Hepatocyte (in vitro differentiated cells): ENCODE results near the gene UBE2L5. TPM values are rescaled to one million over a fixed set of nuclear protein-coding genes. Genes with fewer than 3 reads are reported as not detected.

Experiments
- DNase-seq: peaks from one replicate; pipeline ENCODE4 v3.0.0-alpha.2; 2016; ENCODE audit warnings: low spot score
- H2AFZ ChIP-seq: fragments of 200-600 bp; sonication (generic); 2 replicates; pipeline ENCODE4 v1.6.0; 2016; ENCODE audit warnings: antibody characterized with exemption, mild to moderate bottlenecking
- H3K27ac ChIP-seq: fragments of 200-600 bp; sonication (generic); 2 replicates; pipeline ENCODE4 v1.5.1; 2016; ENCODE audit warnings: mild to moderate bottlenecking
- H3K27me3 ChIP-seq: fragments of 200-600 bp; sonication (generic); 2 replicates; pipeline ENCODE4 v1.6.1; 2016
- H3K36me3 ChIP-seq: fragments of 200-600 bp; sonication (generic); replicated peaks from 2 replicates; pipeline ENCODE4 v1.5.1; 2016; ENCODE audit warnings: low read depth; ENCODE audit not compliant: insufficient read depth
- H3K4me1 ChIP-seq: fragments of 200-600 bp; sonication (generic); 2 replicates; pipeline ENCODE4 v1.5.1; 2016; ENCODE audit warnings: mild to moderate bottlenecking, moderate library complexity; ENCODE audit not compliant: insufficient read depth
- H3K4me2 ChIP-seq: fragments of 200-600 bp; sonication (generic); 2 replicates; pipeline ENCODE4 v1.6.0; 2016
- H3K4me3 ChIP-seq: fragments of 200-600 bp; sonication (generic); 2 replicates; pipeline ENCODE4 v1.5.1; 2016; ENCODE audit warnings: mild to moderate bottlenecking
- H3K79me2 ChIP-seq: fragments of 200-600 bp; sonication (generic); 2 replicates; pipeline ENCODE4 v1.6.0; 2017; ENCODE audit warnings: mild to moderate bottlenecking
- H3K9me2 ChIP-seq: fragments of 200-600 bp; sonication (generic); replicated peaks from 2 replicates; pipeline ENCODE4 v1.6.0; 2017; ENCODE audit warnings: mild to moderate bottlenecking; ENCODE audit not compliant: insufficient read depth
- H3K9me3 ChIP-seq: fragments of 200-600 bp; sonication (generic); 2 replicates; pipeline ENCODE4 v1.5.1; 2016; ENCODE audit warnings: low read depth, mild to moderate bottlenecking
- H4K20me1 ChIP-seq: fragments of 200-600 bp; sonication (generic); 2 replicates; pipeline ENCODE4 v1.6.0; 2016; ENCODE audit warnings: mild to moderate bottlenecking; ENCODE audit not compliant: insufficient read depth, poor library complexity, severe bottlenecking
- EZH2 ChIP-seq: fragments of 200-600 bp; sonication (generic); IDR thresholded peaks from 2 replicates; pipeline ENCODE4 v1.6.1; 2016; ENCODE audit warnings: antibody characterized with exemption, mild to moderate bottlenecking, borderline replicate concordance
- EZH2phosphoT487 ChIP-seq: fragments of 200-600 bp; sonication (generic); IDR thresholded peaks from one replicate; pipeline ENCODE4 v1.6.1; 2018; ENCODE audit warnings: antibody characterized with exemption, mild to moderate bottlenecking, low read depth, moderate library complexity; ENCODE audit not compliant: unreplicated experiment, severe bottlenecking
- WGBS: methylation state at CpG from one replicate; pipeline ENCODE4 v1.1.6; 2016; ENCODE audit warnings: low lambda C conversion rate; ENCODE audit errors: missing lambda C conversion rate; 5-methylcytosine and 5-hydroxymethylcytosine counted together
- polyA plus RNA-seq: library from polyadenylated mRNA; unstranded; fragments of >200 nt; fragmentation: Nextera tagmentation; extraction: Ambion mirVana; gene quantifications from 2 replicates; pipeline ENCODE4 v1.2.1, GENCODE V29; 2016
- total RNA-seq: library from RNA; depleted of rRNA; stranded (reverse); fragments of >200 nt; gene quantifications from 2 replicates; pipeline ENCODE4 v1.2.3, GENCODE V29; 2014
- TF ChIP-seq, protein P1 (sequence below): fragments of 200-600 bp; sonication (generic); IDR thresholded peaks from 2 replicates; pipeline ENCODE4 v1.5.1; 2016; ENCODE audit warnings: antibody characterized with exemption, mild to moderate bottlenecking; ENCODE audit not compliant: poor library complexity

The UBE2L5 gene
- total and polyA plus RNA-seq, 2 experiments from 2014 or later: not detected

DNA sequence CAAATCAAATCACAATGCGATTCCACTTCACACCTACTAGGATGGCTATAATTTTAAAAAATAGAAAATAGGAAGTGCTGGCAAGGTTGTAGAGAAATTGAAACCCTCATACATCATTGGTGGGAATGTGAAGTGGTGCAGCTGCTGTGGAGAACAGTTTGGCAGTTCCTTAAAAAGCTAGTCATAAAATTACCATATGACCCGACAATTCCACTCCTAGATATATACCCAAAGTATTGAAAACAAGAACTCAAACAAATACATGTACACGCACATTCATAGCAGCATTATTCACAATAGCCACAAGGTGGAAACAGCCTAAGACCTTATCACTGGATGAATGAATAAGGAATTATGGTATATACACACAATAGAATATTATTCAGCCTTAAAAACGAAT lies 31.4 kb downstream of the UBE2L5 start:
- H3K36me3 ChIP-seq: no peaks in the 10 kb centered on the region
- H3K4me2 ChIP-seq: no peak overlapping the region
- H3K9me3 ChIP-seq: no peaks in the 10 kb centered on the region
- no peak overlapping the region for H3K4me3 ChIP-seq
- no peak for DNase-seq
- H3K27me3 ChIP-seq: no peaks in the 10 kb centered on the region
- no peaks in the 10 kb centered on the region for H4K20me1 ChIP-seq
- H3K4me1 ChIP-seq: no peaks in the 10 kb centered on the region
- no peaks in the 10 kb centered on the region for H3K9me2 ChIP-seq
- no peak overlapping the region for H3K27ac ChIP-seq
- no peak overlapping the region for H2AFZ ChIP-seq
- 95% methylated on average over 4 of the region's 4 CpGs for WGBS
- no peaks in the 10 kb centered on the region for H3K79me2 ChIP-seq
- no peak for TF ChIP-seq EZH2phosphoT487
- TF ChIP-seq, protein P1, sequence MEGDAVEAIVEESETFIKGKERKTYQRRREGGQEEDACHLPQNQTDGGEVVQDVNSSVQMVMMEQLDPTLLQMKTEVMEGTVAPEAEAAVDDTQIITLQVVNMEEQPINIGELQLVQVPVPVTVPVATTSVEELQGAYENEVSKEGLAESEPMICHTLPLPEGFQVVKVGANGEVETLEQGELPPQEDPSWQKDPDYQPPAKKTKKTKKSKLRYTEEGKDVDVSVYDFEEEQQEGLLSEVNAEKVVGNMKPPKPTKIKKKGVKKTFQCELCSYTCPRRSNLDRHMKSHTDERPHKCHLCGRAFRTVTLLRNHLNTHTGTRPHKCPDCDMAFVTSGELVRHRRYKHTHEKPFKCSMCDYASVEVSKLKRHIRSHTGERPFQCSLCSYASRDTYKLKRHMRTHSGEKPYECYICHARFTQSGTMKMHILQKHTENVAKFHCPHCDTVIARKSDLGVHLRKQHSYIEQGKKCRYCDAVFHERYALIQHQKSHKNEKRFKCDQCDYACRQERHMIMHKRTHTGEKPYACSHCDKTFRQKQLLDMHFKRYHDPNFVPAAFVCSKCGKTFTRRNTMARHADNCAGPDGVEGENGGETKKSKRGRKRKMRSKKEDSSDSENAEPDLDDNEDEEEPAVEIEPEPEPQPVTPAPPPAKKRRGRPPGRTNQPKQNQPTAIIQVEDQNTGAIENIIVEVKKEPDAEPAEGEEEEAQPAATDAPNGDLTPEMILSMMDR: no peak
- no peak for TF ChIP-seq EZH2

GRCh38 chr13:30454991-30455390 lies 32.7 kb downstream of the UBE2L5 start:
- Histone ChIP-seq H2AFZ (no peak overlapping the region), H3K79me2 (no peaks in the 10 kb centered on the region), H3K36me3 (no peaks in the 10 kb centered on the region), H4K20me1 (no peaks in the 10 kb centered on the region), H3K9me2 (no peaks in the 10 kb centered on the region), H3K27me3 (no peaks in the 10 kb centered on the region), H3K9me3 (no peaks in the 10 kb centered on the region), H3K4me2 (no peak overlapping the region), H3K4me1 (no peaks in the 10 kb centered on the region), H3K4me3 (no peak overlapping the region), H3K27ac (no peak overlapping the region)
- 86% methylated on average over 2 of the region's 2 CpGs for WGBS
- no peak for DNase-seq
- TF ChIP-seq, protein P1: no peak
- TF ChIP-seq EZH2 (no peak), EZH2phosphoT487 (no peak)

DNA sequence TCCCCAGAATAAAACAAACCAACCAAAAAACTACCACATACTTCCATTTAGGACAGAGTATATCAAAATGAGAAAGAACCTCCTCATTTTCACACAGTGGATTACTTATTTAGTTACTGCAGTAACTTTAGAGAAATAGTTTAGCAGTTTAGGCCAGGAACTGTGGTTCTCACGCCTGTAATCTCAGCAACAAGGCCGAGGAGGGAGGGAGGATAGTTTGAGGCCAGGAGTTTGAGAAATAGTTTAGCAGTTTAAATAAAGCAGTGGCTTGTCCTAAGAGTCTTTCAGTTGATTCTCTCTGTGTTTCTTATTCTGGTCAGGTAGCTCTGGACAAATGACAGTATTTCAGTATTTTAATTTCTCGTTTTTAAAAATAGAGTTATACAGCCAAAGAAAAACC lies 34.0 kb downstream of the UBE2L5 start:
- no peaks in the 10 kb centered on the region for H3K9me2 ChIP-seq
- no peaks in the 10 kb centered on the region for H3K9me3 ChIP-seq
- no peak overlapping the region for H3K4me2 ChIP-seq
- no peak for DNase-seq
- no peaks in the 10 kb centered on the region for H4K20me1 ChIP-seq
- H3K27me3 ChIP-seq: no peaks in the 10 kb centered on the region
- peaks cover under 1% of the 10 kb centered on the region for H3K79me2 ChIP-seq
- H2AFZ ChIP-seq: no peak overlapping the region
- no peak overlapping the region for H3K4me3 ChIP-seq
- H3K27ac ChIP-seq: no peak overlapping the region
- no peaks in the 10 kb centered on the region for H3K36me3 ChIP-seq
- no peaks in the 10 kb centered on the region for H3K4me1 ChIP-seq
- WGBS: 75% methylated on average over 3 of the region's 3 CpGs
- TF ChIP-seq, protein P1: no peak
- TF ChIP-seq EZH2phosphoT487 (no peak), EZH2 (no peak)

DNA sequence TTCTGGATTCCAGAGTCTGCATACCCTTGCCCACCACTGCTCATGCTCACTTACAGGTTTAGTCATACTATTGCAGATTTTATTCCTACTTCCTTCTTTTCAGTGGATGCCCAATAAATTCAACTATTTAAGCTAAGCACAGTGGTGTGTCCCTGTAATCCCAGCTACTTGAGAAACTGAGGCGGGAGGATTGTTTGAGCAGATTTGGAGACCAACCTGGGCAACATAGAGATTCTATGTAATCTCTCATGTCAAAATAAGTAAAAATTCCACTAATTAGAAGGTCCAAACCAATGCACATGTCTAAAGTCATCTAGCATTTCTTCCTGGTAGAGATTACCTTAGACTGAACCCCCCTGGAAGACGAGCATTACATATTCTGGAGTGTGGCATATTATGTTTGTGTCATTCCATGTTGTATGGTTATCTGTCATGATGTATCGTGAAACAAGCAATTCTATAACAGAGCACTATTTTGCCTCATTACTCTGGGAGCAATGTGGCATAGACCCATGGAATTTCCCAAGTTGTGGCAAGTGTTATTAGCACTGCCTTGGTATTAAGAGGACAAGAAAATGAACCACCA lies 35.1 kb downstream of the UBE2L5 start:
- no peaks in the 10 kb centered on the region for H3K27me3 ChIP-seq
- no peak overlapping the region for H3K27ac ChIP-seq
- no peak overlapping the region for H3K4me3 ChIP-seq
- TF ChIP-seq, protein P1: no peak
- TF ChIP-seq EZH2phosphoT487 (no peak), EZH2 (no peak)
- no peaks in the 10 kb centered on the region for H3K4me1 ChIP-seq
- no peaks in the 10 kb centered on the region for H3K36me3 ChIP-seq
- no peaks in the 10 kb centered on the region for H4K20me1 ChIP-seq
- no peaks in the 10 kb centered on the region for H3K9me3 ChIP-seq
- H3K4me2 ChIP-seq: no peak overlapping the region
- H2AFZ ChIP-seq: no peak overlapping the region
- H3K79me2 ChIP-seq: peaks cover 10% of the 10 kb centered on the region
- WGBS: 57% methylated on average over 3 of the region's 3 CpGs
- no peak for DNase-seq
- H3K9me2 ChIP-seq: no peaks in the 10 kb centered on the region
